ENCODE results near the gene PLXNA4. TPM values are rescaled to one million over a fixed set of nuclear protein-coding genes. Genes with fewer than 3 reads are reported as not detected.

Gene PLXNA4
- total RNA-seq, 1 experiment from 2014 or later, result 0.11 TPM

DNA sequence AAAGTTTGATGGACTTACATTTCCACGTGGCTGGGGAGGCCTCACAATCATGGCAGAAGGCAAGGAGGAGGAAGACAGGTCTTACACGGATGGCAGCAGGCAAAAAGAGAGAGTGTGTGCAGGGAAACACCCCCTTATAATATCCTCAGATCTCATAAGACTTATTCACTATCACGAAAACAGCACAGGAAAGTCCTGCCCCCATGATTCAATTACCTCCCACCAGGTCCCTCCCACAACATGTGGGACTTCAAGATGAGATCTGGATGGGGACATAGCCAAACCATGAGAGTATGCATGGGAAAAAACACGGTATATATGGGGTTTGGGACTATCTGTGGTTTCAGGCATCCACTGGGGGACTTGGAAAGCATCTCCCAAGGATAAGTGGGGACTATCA is 78.0 kb downstream of the PLXNA4 start:
- intact Hi-C loops (cut with micrococcal nuclease; ENCODE audit: unreplicated experiment), result no loop called here
- H3K4me3 ChIP-seq (ENCODE audit: low read depth, low read length, poor library complexity, severe bottlenecking), result no peak overlapping the region
- no peaks in the 10 kb centered on the region for H3K36me3 ChIP-seq (ENCODE audit: insufficient read depth, low read length, poor library complexity, severe bottlenecking)
- BruUV-seq (replicated peaks), result no TSS peak
- no peaks in the 10 kb centered on the region for H3K4me1 ChIP-seq (ENCODE audit: insufficient read depth, low read length, poor library complexity, severe bottlenecking)
- no peaks in the 10 kb centered on the region for H3K27me3 ChIP-seq (replicated peaks; ENCODE audit: insufficient read depth, low read depth, low read length, poor library complexity)
- ChIA-PET CTCF (no interaction called here), POLR2A (ENCODE audit: low non-redundant PET) (no interaction called here)
- DNase-seq (ENCODE audit: low spot score), result no peak
- H3K27ac ChIP-seq (ENCODE audit: low read depth, low read length, poor library complexity, severe bottlenecking), result no peak overlapping the region
- no peak for TF ChIP-seq EZH2 (IDR thresholded peaks at IDR 0.05; ENCODE audit: borderline replicate concordance, low read depth, low read length, poor library complexity, severe bottlenecking)
- TF ChIP-seq, protein P1, sequence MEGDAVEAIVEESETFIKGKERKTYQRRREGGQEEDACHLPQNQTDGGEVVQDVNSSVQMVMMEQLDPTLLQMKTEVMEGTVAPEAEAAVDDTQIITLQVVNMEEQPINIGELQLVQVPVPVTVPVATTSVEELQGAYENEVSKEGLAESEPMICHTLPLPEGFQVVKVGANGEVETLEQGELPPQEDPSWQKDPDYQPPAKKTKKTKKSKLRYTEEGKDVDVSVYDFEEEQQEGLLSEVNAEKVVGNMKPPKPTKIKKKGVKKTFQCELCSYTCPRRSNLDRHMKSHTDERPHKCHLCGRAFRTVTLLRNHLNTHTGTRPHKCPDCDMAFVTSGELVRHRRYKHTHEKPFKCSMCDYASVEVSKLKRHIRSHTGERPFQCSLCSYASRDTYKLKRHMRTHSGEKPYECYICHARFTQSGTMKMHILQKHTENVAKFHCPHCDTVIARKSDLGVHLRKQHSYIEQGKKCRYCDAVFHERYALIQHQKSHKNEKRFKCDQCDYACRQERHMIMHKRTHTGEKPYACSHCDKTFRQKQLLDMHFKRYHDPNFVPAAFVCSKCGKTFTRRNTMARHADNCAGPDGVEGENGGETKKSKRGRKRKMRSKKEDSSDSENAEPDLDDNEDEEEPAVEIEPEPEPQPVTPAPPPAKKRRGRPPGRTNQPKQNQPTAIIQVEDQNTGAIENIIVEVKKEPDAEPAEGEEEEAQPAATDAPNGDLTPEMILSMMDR (conservative IDR thresholded peaks at IDR 0.05; ENCODE audit: low read depth, low read length), result no peak
- H3K9me3 ChIP-seq (ENCODE audit: low read depth, low read length, poor library complexity, severe bottlenecking), result no peaks in the 10 kb centered on the region

DNA sequence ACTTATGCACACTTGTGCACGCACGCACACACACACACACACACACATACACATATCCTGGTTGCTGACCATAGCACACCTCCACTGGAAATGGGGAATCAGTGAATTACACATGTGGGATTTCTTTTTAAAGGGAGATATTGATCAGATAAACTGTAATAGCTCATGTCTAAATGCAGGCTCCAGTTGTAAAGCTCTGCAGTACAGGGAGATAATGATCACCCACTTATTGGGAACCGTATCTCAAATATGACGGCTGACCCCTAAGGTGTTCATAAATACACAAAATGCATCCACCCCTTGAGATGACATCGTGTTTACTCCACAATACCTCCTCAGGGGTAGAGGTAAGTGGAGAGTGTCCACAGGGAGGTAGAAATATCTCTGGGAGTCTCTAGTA is 79.2 kb downstream of the PLXNA4 start:
- ChIA-PET POLR2A (ENCODE audit: low non-redundant PET) (no interaction called here), CTCF (no interaction called here)
- Histone ChIP-seq H3K4me3 (ENCODE audit: low read depth, low read length, poor library complexity, severe bottlenecking) (no peak overlapping the region), H3K36me3 (ENCODE audit: insufficient read depth, low read length, poor library complexity, severe bottlenecking) (no peaks in the 10 kb centered on the region), H3K27ac (ENCODE audit: low read depth, low read length, poor library complexity, severe bottlenecking) (no peak overlapping the region), H3K27me3 (replicated peaks; ENCODE audit: insufficient read depth, low read depth, low read length, poor library complexity) (no peaks in the 10 kb centered on the region), H3K9me3 (ENCODE audit: low read depth, low read length, poor library complexity, severe bottlenecking) (no peaks in the 10 kb centered on the region), H3K4me1 (ENCODE audit: insufficient read depth, low read length, poor library complexity, severe bottlenecking) (no peaks in the 10 kb centered on the region)
- no TSS peak for BruUV-seq (replicated peaks)
- TF ChIP-seq EZH2 (IDR thresholded peaks at IDR 0.05; ENCODE audit: borderline replicate concordance, low read depth, low read length, poor library complexity, severe bottlenecking), result no peak
- TF ChIP-seq, protein P1 (conservative IDR thresholded peaks at IDR 0.05; ENCODE audit: low read depth, low read length), result no peak
- DNase-seq (ENCODE audit: low spot score), result no peak
- intact Hi-C loops (cut with micrococcal nuclease; ENCODE audit: unreplicated experiment), result no loop called here

DNA sequence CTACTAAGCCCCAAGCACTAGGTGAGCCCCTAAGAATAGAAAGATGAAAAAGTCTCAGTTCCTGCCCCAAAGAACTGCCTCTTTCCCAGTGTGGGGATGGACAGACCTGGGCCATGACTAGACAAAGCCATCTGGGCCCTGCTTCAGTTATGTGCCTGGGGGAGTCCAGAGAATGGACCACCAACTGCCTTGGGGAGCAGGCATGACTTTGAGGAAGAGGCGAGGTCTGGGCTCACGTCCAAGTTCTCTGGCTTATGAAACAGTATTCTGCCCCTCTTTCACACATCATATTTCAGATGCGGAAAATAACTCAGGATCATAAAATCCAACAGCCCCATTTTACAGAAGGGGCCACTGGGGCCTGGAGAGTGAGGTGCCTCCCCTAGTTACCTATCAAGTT is 80.3 kb downstream of the PLXNA4 start:
- POLR2A ChIA-PET (ENCODE audit: low non-redundant PET), result no interaction called here
- Histone ChIP-seq H3K27ac (ENCODE audit: low read depth, low read length, poor library complexity, severe bottlenecking) (no peak overlapping the region), H3K36me3 (ENCODE audit: insufficient read depth, low read length, poor library complexity, severe bottlenecking) (no peaks in the 10 kb centered on the region), H3K9me3 (ENCODE audit: low read depth, low read length, poor library complexity, severe bottlenecking) (no peaks in the 10 kb centered on the region), H3K4me3 (ENCODE audit: low read depth, low read length, poor library complexity, severe bottlenecking) (no peak overlapping the region), H3K27me3 (replicated peaks; ENCODE audit: insufficient read depth, low read depth, low read length, poor library complexity) (no peaks in the 10 kb centered on the region), H3K4me1 (ENCODE audit: insufficient read depth, low read length, poor library complexity, severe bottlenecking) (no peaks in the 10 kb centered on the region)
- CTCF ChIA-PET, result interaction anchor here (0.6 kb wide), 1 partner anchor 790 kb away, joined by 3 read pairs; no protein-coding TSS in a partner anchor
- no peak for DNase-seq (ENCODE audit: low spot score)
- TF ChIP-seq, protein P1 (conservative IDR thresholded peaks at IDR 0.05; ENCODE audit: low read depth, low read length), result no peak
- TF ChIP-seq EZH2 (IDR thresholded peaks at IDR 0.05; ENCODE audit: borderline replicate concordance, low read depth, low read length, poor library complexity, severe bottlenecking), result no peak
- BruUV-seq (replicated peaks), result no TSS peak
- intact Hi-C loops (cut with micrococcal nuclease; ENCODE audit: unreplicated experiment), result no loop called here

Data from A673 (cell line).